Testis (tissue), 3 donors: ENCODE measurements around the gene NHSL1. TPM values are rescaled to one million over a fixed set of nuclear protein-coding genes. Genes with fewer than 3 reads are reported as not detected.

ENCODE experiments used
- DNase-seq: peaks from one replicate; pipeline ENCODE4 v3.0.0-alpha.2; 2019
- H3K27ac ChIP-seq, 2 donors: fragments of 200-600 bp; sonication (generic); one replicate each; pipeline ENCODE4 v1.5.1; 2019
- H3K27me3 ChIP-seq: fragments of 200-600 bp; sonication (generic); one replicate; pipeline ENCODE4 v1.5.1; 2019
- H3K36me3 ChIP-seq: fragments of 200-600 bp; sonication (generic); one replicate; pipeline ENCODE4 v1.5.1; 2017; ENCODE audit warnings: low read depth; ENCODE audit errors: missing control alignments
- H3K4me1 ChIP-seq: fragments of 200-600 bp; sonication (generic); one replicate; pipeline ENCODE4 v1.5.1; 2019
- H3K4me3 ChIP-seq, 2 donors: fragments of 200-600 bp; sonication (generic); one replicate each; pipeline ENCODE4 v1.5.1; 2017 to 2019
- H3K9me3 ChIP-seq: fragments of 200-600 bp; sonication (generic); one replicate; pipeline ENCODE4 v1.5.1; 2017
- CTCF ChIP-seq, 3 experiments: fragments of 450-650 bp in 2 of 3; fragments of 200-600 bp in 1 of 3; sonication (generic) in 1 of 3; IDR thresholded peaks; one replicate each; pipeline ENCODE4 v1.5.1; 2016 to 2019; ENCODE audit warnings: antibody characterized with exemption in 3 of 3, mild to moderate bottlenecking in 2 of 3, moderate library complexity in 1 of 3
- POLR2A ChIP-seq: fragments of 450-650 bp; IDR thresholded peaks from one replicate; pipeline ENCODE4 v1.6.1; 2017; ENCODE audit warnings: antibody characterized with exemption, mild to moderate bottlenecking, moderate library complexity
- WGBS, 2 donors: methylation state at CpG; one replicate each; pipeline ENCODE4 v1.1.5; 2018; 5-methylcytosine and 5-hydroxymethylcytosine counted together
- intact Hi-C: fragments of 100-400 bp; cut with DNase I; formaldehyde crosslinking; loops from one replicate; pipeline ENCODE4 v1.15.1; 2023; ENCODE audit warnings: low total_unique reads
- polyA plus RNA-seq: library from polyadenylated mRNA; stranded (reverse); fragments of 350-450 nt; fragmentation: Illumina TruSeq; extraction: RNeasy Lipid Tissue Mini Kit (QIAGEN cat#74804); gene quantifications from one replicate; pipeline ENCODE4 v1.2.3, GENCODE V29; 2014; ENCODE audit warnings: low read depth, low replicate concordance; ENCODE audit not compliant: insufficient read depth
- total RNA-seq, 2 donors: library from RNA; depleted of rRNA; stranded (reverse); fragments of >200 nt; gene quantifications; one replicate each; pipeline ENCODE4 v1.2.3, GENCODE V29; 2016

The NHSL1 gene
- total and polyA plus RNA-seq, 3 donors from 2014 or later: 2.5 to 2.7 (median 2.6) TPM

- intact Hi-C loops: no loop called here
These were observed 67.3 kb downstream of the NHSL1 start for GRCh38 chr6:138432063-138432356.

GRCh38 chr6:138431256-138432062 lies 67.8 kb downstream of the NHSL1 start:
- Histone ChIP-seq H3K27me3 (no peaks in the 10 kb centered on the region), H3K9me3 (no peaks in the 10 kb centered on the region), H3K4me3 (no peak overlapping the region), H3K4me1 (no peaks in the 10 kb centered on the region), H3K36me3 (no peaks in the 10 kb centered on the region), H3K27ac (no peak overlapping the region)
- TF ChIP-seq POLR2A (no peak), CTCF (IDR thresholded peaks at IDR 0.05) (no peak)
- WGBS, 2 donors: 65 to 79% methylated on average over 12 to 19 of the region's 19 CpGs
- intact Hi-C loops: no loop called here
- no peak for DNase-seq

More at GRCh38 chr6:138432063-138432356, 67.3 kb downstream of the NHSL1 start:
- no peak overlapping the region for H3K27ac ChIP-seq
- no peaks in the 10 kb centered on the region for H3K27me3 ChIP-seq
- no peak for DNase-seq
- WGBS, 2 donors: 80 to 98% methylated on average over 1 to 10 of the region's 11 CpGs
- H3K9me3 ChIP-seq: no peaks in the 10 kb centered on the region
- no peak for TF ChIP-seq POLR2A
- TF ChIP-seq CTCF (IDR thresholded peaks at IDR 0.05): no peak
- H3K36me3 ChIP-seq: no peaks in the 10 kb centered on the region
- no peaks in the 10 kb centered on the region for H3K4me1 ChIP-seq
- H3K4me3 ChIP-seq: no peak overlapping the region

- no peak overlapping the region for H3K4me3 ChIP-seq
- no peaks in the 10 kb centered on the region for H3K9me3 ChIP-seq
- H3K4me1 ChIP-seq: no peaks in the 10 kb centered on the region
- H3K27me3 ChIP-seq: no peaks in the 10 kb centered on the region
- H3K36me3 ChIP-seq: no peaks in the 10 kb centered on the region
- no peak overlapping the region for H3K27ac ChIP-seq
- 92% methylated on average over 13 to 29 of the region's 29 CpGs for WGBS, 2 donors
- TF ChIP-seq CTCF (IDR thresholded peaks at IDR 0.05) (no peak), POLR2A (no peak)
- no peak for DNase-seq
- intact Hi-C loops: no loop called here
These were observed 68.7 kb downstream of the NHSL1 start for GRCh38 chr6:138430361-138431145.

GRCh38 chr6:138429761-138430160 lies 69.5 kb downstream of the NHSL1 start:
- intact Hi-C loops: no loop called here
- Histone ChIP-seq H3K27me3 (no peaks in the 10 kb centered on the region), H3K27ac (no peak overlapping the region), H3K4me1 (no peaks in the 10 kb centered on the region), H3K9me3 (no peaks in the 10 kb centered on the region), H3K4me3 (no peak overlapping the region), H3K36me3 (no peaks in the 10 kb centered on the region)
- DNase-seq: no peak
- TF ChIP-seq CTCF (IDR thresholded peaks at IDR 0.05): no peak
- TF ChIP-seq POLR2A: no peak
- 84 to 93% methylated on average over 12 of the region's 12 CpGs for WGBS, 2 donors
